ENCODE measurements around the gene TRERF1. TPM values are rescaled to one million over a fixed set of nuclear protein-coding genes. Genes with fewer than 3 reads are reported as not detected.

Gene TRERF1
- total RNA-seq, 6 experiments from 2014 or later = 0.29 to 1.2 (median 0.60) TPM

DNA sequence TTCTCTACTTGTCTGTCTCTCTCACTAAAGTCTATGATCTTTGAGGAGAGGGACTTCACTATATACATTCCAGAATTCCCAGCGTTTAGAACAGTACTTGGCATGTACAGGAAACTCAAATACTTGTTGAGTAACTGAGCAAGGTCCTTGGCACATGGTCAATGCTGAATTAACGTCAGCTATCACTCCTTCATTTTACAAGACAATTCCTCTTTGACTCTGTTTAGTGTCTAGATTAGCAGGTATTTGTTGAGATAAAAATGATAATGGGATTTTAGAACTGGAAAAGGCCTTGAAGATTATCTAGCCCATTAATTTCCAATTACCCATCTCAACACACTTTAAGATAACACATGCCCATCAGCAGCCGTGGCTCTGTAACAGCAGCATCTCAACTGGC, 250.3 kb downstream of the TRERF1 start:
- intact Hi-C loops (cut with DNase I) = no loop called here
- TF ChIP-seq CTCF (IDR thresholded peaks at IDR 0.05) (no peak), POLR2A (IDR thresholded peaks at IDR 0.05) (no peak)
- peak in 1 of 3 donors; percentile 28 for DNase-seq

DNA sequence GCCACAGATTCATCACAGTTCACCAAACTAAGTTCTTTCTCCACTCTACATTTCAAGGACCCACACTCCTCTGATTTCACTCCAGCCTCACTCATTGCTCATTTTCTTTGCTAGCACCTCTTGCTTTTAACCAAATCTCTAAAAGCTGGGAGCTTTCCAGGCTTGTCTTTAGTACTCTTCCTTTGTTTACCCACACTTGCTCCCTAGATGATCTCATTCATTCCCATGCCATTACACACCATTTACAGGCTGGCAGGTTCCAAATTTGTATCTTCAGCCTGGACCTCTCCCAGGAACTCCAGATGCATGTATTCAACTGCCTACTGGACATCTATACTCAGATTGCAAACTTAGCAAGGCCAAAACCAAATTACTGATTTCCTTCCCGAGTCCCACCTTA, 251.7 kb downstream of the TRERF1 start:
- DNase-seq = no peak
- TF ChIP-seq CTCF (IDR thresholded peaks at IDR 0.05) (no peak), POLR2A (IDR thresholded peaks at IDR 0.05) (peak; percentile 32)
- Histone ChIP-seq H3K9me3 (no peaks in the 10 kb centered on the region), H3K27ac (peak overlapping the region in 1 of 3 donors; percentile 41), H3K4me3 (no peak overlapping the region), H3K36me3 (peaks cover 0 to 3% (median 0%) of the 10 kb centered on the region in 4 donors), H3K27me3 (no peaks in the 10 kb centered on the region), H3K4me1 (peaks cover 0 to 21% (median 7%) of the 10 kb centered on the region in 4 donors)
- WGBS (ENCODE audit: insufficient coverage, low coverage, low lambda C conversion rate, missing lambda C conversion rate) = 25% methylated on average over 1 of the region's 1 CpG
- intact Hi-C loops (cut with DNase I) = no loop called here
- peak; percentile 22 to 77 (median 61) for ATAC-seq

More for the DNA sequence above, 250.3 kb downstream of the TRERF1 start:
- H3K9me3 ChIP-seq = no peaks in the 10 kb centered on the region
- peaks cover 0 to 24% (median 8%) of the 10 kb centered on the region in 4 donors for H3K4me1 ChIP-seq
- WGBS (ENCODE audit: insufficient coverage, low coverage, low lambda C conversion rate, missing lambda C conversion rate) = 48% methylated on average over 3 of the region's 3 CpGs
- peak in 1 of 4 donors; percentile 25 for ATAC-seq
- no peak overlapping the region for H3K4me3 ChIP-seq
- no peak overlapping the region for H3K27ac ChIP-seq
- H3K27me3 ChIP-seq = no peaks in the 10 kb centered on the region
- H3K36me3 ChIP-seq = peaks cover 0 to 3% (median 0%) of the 10 kb centered on the region in 4 donors

- Histone ChIP-seq H3K27me3 (no peaks in the 10 kb centered on the region), H3K9me3 (no peaks in the 10 kb centered on the region), H3K27ac (peak overlapping the region in 1 of 3 donors; percentile 33), H3K36me3 (peaks cover 0 to 3% (median 0%) of the 10 kb centered on the region in 4 donors), H3K4me3 (no peak overlapping the region), H3K4me1 (peaks cover 0 to 14% (median 4%) of the 10 kb centered on the region in 4 donors)
- DNase-seq (peak in 1 of 3 donors; percentile 56), ATAC-seq (peak in 1 of 4 donors; percentile 10)
- no peak for TF ChIP-seq POLR2A (IDR thresholded peaks at IDR 0.05)
- TF ChIP-seq CTCF (IDR thresholded peaks at IDR 0.05) = no peak
- 57% methylated on average over 4 of the region's 5 CpGs for WGBS (ENCODE audit: insufficient coverage, low coverage, low lambda C conversion rate, missing lambda C conversion rate)
- intact Hi-C loops (cut with DNase I) = no loop called here
Measured at GRCh38 chr6:42199106-42199981, 252.4 kb downstream of the TRERF1 start.

- Histone ChIP-seq H3K4me3 (no peak overlapping the region), H3K4me1 (peaks cover 0 to 7% (median 0%) of the 10 kb centered on the region in 4 donors), H3K9me3 (no peaks in the 10 kb centered on the region), H3K27me3 (no peaks in the 10 kb centered on the region), H3K27ac (no peak overlapping the region), H3K36me3 (no peaks in the 10 kb centered on the region)
- TF ChIP-seq CTCF (IDR thresholded peaks at IDR 0.05) (no peak), POLR2A (IDR thresholded peaks at IDR 0.05) (peak; percentile 27)
- ATAC-seq (peak in 3 of 4 donors; percentile 15 to 80 (median 66)), DNase-seq (peak in 1 of 3 donors; percentile 53)
- WGBS (ENCODE audit: insufficient coverage, low coverage, low lambda C conversion rate, missing lambda C conversion rate) = 58% methylated on average over 13 of the region's 13 CpGs
- intact Hi-C loops (cut with DNase I) = no loop called here
Measured at GRCh38 chr6:42197555-42198362, 254.0 kb downstream of the TRERF1 start.
